Omental fat pad (tissue), 4 donors: ENCODE measurements around the gene EP400. TPM values are rescaled to one million over a fixed set of nuclear protein-coding genes. Genes with fewer than 3 reads are reported as not detected.

ENCODE experiments used
- ATAC-seq: fragments of 150-250 bp; one replicate; pipeline ENCODE4 v1.9.1; 2016; ENCODE audit warnings: mild to moderate bottlenecking, moderate library complexity; ENCODE audit not compliant: low FRiP score
- DNase-seq: peaks from one replicate; pipeline ENCODE4 v3.0.0-alpha.2; 2019; ENCODE audit warnings: low spot score
- total RNA-seq, 4 donors: library from RNA; depleted of rRNA; stranded (reverse); fragments of >200 nt; gene quantifications; one replicate each; pipeline ENCODE4 v1.1.0, GENCODE V29; 2016
- TF ChIP-seq, protein P1 (sequence below), 3 donors: fragments of 450-650 bp; IDR thresholded peaks; one replicate each; pipeline ENCODE4 v1.5.1; 2016 to 2017; ENCODE audit warnings: antibody characterized with exemption in 3 of 3, mild to moderate bottlenecking in 3 of 3, moderate library complexity in 2 of 3

EP400 gene
- total RNA-seq, 4 donors from 2014 or later, result 16.1 to 34.2 (median 24.7) TPM

DNA sequence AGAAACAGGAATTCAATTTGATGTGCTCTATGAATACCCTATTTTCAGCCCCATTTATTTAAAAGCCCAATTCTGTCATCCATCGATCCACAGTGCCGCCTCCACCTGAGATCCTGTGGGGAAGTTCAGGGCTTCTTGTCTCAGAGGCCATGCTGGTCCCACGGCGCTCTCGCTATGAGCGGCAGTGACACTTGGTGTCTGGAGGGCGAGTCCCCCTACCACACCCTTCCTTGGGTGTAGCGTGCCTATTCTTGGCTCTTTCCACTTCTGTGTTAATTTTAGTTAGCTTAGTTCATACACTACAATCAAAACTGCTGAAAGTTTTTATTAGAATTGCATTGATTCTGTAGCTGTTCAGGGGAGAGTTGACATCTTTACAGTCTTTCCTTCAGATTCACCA lies 120.6 kb downstream of the EP400 start:
- ATAC-seq (no peak), DNase-seq (no peak)
- TF ChIP-seq, protein P1, sequence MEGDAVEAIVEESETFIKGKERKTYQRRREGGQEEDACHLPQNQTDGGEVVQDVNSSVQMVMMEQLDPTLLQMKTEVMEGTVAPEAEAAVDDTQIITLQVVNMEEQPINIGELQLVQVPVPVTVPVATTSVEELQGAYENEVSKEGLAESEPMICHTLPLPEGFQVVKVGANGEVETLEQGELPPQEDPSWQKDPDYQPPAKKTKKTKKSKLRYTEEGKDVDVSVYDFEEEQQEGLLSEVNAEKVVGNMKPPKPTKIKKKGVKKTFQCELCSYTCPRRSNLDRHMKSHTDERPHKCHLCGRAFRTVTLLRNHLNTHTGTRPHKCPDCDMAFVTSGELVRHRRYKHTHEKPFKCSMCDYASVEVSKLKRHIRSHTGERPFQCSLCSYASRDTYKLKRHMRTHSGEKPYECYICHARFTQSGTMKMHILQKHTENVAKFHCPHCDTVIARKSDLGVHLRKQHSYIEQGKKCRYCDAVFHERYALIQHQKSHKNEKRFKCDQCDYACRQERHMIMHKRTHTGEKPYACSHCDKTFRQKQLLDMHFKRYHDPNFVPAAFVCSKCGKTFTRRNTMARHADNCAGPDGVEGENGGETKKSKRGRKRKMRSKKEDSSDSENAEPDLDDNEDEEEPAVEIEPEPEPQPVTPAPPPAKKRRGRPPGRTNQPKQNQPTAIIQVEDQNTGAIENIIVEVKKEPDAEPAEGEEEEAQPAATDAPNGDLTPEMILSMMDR (IDR thresholded peaks at IDR 0.05), result no peak

DNA sequence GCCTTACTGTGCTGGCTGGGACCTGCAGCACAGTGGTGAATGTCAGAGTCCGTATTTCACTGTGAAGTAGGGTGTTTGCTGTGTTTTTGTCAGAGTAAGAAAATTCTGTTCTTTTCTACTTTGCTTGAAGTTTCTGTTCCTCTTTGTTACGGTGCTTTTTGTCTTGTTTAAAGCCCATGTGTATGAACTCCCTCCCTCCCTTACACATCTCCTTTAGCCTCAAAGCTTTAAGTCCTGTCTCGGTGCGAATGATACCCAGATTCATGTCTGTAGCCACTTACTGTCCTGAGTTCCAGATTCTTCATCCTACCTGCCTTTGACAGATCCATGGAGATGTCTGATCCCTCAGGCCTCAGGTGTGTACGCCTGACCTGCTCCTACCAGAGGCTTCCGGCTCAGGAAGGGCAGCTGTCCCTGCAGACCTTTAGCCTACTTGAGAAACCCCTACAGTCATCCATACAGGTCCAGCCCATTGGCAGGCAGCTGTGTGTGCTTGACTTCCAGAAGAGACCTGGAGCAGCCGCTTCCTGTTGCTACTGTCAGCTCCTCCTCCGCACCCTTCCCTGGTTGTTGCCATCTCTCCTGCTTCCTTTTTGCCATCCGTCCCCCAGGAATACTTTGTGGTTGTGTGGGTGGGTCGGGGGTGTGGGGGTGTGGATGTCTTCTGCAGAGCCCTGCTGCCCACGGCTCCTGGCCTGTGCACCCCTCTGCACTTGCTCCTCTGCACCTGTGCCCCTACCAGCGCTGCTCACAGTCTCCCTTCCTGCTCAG lies 121.5 kb downstream of the EP400 start:
- TF ChIP-seq, protein P1 (IDR thresholded peaks at IDR 0.05), result no peak
- ATAC-seq, result no peak
- DNase-seq, result no peak

DNA sequence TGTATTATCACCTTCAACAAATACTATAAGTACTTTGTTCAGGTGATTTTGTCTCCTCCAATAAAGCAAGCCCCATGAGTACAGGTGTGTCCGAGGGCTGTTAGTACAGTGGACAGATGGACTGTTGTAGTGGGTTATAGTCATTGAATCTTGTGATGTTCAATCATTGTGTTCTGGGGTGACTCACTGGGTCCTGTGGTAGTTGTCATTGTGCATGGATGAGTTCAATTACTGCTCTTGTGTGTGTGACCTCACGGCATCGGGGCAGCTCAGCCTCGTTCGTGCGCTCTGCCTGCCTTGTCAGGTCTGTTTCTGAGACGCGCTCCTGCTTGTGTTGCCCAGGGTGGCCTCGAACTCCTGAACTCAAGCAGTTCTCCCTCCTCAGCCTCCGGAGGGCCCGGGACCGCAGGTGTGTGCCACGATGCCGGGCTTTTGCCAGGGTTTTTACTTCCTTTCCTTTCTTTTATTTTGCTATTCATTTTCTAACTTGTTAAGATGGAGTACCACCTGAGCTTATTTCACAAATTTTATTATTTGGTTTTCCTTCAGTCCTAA lies 122.2 kb downstream of the EP400 start:
- TF ChIP-seq, protein P1 (IDR thresholded peaks at IDR 0.05), result no peak
- no peak for DNase-seq
- ATAC-seq, result no peak

DNA sequence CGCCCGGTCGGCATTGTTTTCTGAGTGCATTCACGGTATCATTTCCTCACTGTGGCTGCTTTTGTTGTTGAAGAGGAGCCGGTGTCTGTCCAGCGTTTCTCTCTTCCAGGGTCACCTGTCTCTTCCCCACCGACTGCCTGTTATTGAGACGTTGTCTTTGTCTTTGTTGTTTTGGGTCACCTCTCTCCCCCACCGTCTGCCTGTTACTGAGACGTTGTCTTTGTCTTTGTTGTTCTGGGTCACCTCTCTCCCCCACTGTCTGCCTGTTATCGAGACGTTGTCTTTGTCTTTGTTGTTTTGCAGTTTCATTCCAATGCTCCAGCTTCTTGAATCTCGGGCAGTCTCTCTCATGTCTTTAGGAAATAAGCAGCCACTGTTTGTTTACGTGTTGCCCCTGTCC lies 124.5 kb downstream of the EP400 start:
- TF ChIP-seq, protein P1 (IDR thresholded peaks at IDR 0.05), result no peak

DNA sequence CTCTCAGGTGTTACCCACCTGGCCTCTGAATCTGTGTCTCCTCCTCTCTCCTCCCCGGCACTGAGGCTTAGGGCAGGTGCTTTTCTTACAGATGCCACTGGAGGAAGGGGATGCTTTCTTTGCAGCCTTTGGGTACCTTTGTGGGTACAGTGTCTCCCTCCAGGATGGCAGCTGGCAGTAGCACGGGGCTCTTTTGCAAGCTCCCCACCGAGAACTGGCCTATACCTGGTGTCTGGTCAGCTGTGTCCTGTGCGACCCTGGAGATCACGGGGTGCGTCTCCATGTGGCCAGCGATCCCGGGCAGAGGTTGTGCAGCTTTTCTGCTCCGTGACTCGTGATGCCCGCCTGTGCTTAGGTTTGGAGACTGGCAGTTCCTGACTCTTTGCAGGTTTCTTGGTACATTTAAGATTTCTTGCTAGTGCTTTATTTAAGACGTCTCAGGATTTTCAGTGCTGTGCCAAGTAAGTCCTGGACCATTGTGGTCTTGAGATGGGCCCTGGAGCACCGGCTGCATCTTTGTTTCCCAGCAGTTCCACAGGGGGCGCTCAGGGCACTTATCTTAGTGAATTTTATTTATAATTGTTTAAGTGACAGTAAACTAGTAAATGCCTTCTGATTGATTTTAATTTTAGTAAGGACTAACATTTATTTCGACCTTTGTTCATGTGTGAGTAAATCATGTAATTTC lies 125.4 kb downstream of the EP400 start:
- ATAC-seq, result no peak
- DNase-seq, result no peak
- TF ChIP-seq, protein P1 (IDR thresholded peaks at IDR 0.05), result no peak

More for the DNA sequence above, 124.5 kb downstream of the EP400 start:
- DNase-seq (no peak), ATAC-seq (no peak)

DNA sequence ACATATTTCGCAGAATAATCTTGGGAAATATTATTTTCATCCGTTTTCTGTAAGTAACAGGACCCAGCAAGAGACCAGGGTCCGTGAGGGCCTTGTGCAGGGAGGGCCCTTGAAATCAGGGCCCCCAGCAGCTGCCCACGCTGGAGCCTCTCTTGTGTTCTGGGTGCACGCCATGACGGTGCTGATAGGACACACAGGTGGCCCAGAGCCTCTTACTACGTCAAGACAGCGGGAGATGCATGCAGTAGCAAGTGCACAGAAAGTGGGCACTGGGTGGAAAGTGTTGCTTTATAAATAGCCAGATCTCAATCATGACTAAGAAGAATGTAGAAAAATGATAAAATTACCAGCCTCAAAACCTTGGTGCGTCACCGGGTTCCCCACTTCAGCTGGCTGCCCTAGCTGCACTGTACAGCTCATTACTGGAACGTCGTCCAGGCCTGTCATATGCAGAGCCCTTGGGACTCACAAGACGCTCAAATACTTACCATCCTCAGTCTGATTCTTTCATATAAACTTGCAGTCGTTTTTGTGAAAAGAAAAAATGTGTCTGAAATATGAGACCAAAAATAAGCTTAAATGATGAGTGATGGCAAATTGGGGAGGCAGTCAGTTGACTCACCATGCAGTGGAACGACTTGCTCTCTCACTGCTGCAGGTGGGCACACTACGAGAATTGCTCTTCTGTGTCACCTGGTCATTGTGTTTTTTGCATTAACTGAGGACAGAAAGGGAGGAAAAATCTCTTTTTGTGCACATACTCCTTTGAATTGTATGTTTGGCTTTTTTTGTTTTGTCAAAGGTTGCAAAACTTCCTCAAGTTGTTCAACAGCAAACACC lies 126.2 kb downstream of the EP400 start:
- no peak for DNase-seq

More for the DNA sequence above, 126.2 kb downstream of the EP400 start:
- ATAC-seq, result no peak
- TF ChIP-seq, protein P1 (IDR thresholded peaks at IDR 0.05), result no peak
